ENCODE measurements around the gene FAM221B.

DNA sequence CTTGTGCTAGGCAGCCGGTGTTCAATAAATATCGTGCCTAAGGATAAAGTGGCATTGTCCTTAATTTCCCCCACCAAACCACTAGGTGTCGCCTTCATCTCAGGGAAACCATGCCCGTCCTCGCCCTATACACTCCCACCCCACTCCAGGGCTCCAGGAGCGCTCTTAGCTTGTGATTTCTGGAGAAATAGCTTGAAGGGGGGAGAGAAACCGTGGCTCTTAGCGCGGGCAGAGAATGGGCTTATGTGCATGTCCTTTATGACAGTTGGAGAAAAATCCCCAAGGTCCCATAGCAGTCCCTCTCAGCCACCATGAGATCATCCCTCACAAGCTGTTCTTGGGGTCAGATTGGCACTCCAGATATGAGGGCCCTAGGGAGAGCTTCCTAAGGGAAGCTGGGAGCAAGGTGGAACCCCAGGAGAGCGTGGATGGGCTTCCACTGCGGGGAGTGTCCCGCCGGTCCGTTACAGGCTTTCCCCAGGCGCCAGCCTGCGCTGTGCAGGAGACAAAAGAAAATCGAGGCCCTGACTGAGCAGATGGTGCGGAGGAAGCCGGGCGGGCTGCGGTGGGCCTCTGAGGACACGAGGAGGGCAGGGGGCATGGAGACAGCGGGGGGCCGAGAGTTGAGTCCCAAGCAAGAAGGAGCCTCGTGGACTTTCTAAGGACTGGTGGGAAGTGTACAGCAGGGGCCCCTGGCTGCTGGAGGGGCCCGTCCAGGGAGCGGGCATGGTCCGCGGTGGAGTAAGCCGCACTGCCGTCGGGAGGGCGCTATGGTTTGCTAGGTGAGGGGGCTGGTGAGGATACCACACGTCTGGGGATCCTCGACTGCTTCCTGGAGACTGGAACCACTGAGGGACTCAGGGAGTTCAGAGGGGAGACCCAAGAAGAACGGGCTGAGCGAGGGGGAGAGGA lies 37.9 kb downstream of the FAM221B start:
- TF ChIP-seq, protein P1, sequence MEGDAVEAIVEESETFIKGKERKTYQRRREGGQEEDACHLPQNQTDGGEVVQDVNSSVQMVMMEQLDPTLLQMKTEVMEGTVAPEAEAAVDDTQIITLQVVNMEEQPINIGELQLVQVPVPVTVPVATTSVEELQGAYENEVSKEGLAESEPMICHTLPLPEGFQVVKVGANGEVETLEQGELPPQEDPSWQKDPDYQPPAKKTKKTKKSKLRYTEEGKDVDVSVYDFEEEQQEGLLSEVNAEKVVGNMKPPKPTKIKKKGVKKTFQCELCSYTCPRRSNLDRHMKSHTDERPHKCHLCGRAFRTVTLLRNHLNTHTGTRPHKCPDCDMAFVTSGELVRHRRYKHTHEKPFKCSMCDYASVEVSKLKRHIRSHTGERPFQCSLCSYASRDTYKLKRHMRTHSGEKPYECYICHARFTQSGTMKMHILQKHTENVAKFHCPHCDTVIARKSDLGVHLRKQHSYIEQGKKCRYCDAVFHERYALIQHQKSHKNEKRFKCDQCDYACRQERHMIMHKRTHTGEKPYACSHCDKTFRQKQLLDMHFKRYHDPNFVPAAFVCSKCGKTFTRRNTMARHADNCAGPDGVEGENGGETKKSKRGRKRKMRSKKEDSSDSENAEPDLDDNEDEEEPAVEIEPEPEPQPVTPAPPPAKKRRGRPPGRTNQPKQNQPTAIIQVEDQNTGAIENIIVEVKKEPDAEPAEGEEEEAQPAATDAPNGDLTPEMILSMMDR (IDR thresholded peaks at IDR 0.05), result peak; percentile 73 to 88 (median 80)
- TF ChIP-seq POLR2A (IDR thresholded peaks at IDR 0.05), result no peak
